ENCODE measurements around the gene FAM200A.

DNA sequence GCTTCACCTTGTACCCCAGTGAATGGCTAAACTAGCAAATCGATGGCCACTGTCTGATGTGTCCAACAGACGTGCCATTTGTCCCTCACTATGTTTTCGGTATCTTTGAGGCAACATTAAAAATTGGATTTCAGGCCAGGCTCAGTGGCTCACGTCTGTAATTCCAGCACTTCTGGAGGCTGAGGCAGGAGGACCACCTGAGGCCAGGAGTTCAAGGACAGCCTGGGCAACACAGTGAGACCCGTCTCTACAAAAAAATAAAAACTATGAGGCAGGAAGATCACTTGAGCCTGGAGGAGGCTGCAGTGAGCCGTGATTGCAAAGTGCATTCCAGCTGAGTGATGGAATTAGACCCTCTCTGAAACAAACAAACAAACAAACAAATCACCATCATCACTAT is 8.0 kb downstream of the FAM200A start:
- no peak for TF ChIP-seq RAD21 (IDR thresholded peaks at IDR 0.05; ENCODE audit: low read depth)
- TF ChIP-seq CTCF (IDR thresholded peaks at IDR 0.05 in 2 of 3, conservative IDR thresholded peaks at IDR 0.05 in 1 of 3; ENCODE audit: borderline replicate concordance in 1 of 3, insufficient read depth in 1 of 3, low read depth in 2 of 3, low read length in 2 of 3): no peak
- TF ChIP-seq POLR2A (IDR thresholded peaks at IDR 0.05; ENCODE audit: borderline replicate concordance, extremely low read depth, insufficient read depth, insufficient read length): no peak
- TF ChIP-seq EZH2 (IDR thresholded peaks at IDR 0.05): no peak
- TF ChIP-seq ZFX (IDR thresholded peaks at IDR 0.05): no peak
- no peak for TF ChIP-seq EGR1 (IDR thresholded peaks at IDR 0.05; ENCODE audit: low read depth)
- TF ChIP-seq FOSL1 (IDR thresholded peaks at IDR 0.05; ENCODE audit: low read depth): no peak

All from HCT116 (cell line).